ENCODE measurements around the gene CRTC3. TPM values are rescaled to one million over a fixed set of nuclear protein-coding genes. Genes with fewer than 3 reads are reported as not detected.

CRTC3 gene
- total and polyA plus RNA-seq, 2 of the 13 experiments (the other 11 are each of a cell fraction or from before 2014, with no cell fraction given): 8.4 to 11.8 TPM

DNA sequence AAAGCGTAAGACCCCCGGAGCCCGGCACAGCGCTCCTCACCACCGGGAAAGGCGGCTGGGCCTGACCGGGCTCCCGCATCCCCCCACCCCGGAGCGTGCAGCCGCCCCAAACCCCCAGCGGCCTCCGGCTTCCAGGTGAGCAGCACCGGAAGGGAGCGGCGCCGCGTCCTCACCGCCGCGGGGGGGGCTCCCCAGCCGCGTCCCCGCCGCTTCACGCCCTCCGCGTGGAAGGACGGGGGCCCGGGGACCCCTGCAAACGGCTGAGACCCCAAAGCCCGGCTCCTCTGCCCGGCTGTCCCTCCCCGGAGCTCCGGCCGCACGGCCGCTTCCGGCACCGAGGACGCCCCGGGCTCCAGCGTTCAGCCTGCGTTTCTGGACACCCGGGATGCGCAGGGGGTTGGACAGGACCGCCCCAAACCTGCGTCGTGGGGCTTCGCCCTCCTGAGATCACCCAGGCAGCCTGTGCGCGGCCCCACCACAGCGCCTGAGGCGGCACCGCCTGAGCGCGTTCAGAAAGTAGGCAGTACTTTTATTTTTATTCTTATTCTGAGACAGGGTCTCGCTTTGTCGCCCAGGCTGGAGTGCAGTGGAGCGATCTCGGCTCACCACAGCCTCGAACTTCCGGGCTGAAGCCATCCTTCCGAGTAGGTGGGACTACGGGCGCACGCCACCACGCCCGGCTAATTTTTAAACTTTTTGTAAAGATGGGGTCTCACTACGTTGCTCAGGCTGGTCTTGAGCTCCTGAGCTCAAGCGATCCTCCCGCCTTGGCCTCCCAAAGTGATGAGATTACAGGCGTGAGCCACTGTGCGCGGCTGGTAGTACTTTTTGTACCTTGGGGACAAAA lies 135.8 kb downstream of the CRTC3 start (continued):
- TF ChIP-seq, protein P1, sequence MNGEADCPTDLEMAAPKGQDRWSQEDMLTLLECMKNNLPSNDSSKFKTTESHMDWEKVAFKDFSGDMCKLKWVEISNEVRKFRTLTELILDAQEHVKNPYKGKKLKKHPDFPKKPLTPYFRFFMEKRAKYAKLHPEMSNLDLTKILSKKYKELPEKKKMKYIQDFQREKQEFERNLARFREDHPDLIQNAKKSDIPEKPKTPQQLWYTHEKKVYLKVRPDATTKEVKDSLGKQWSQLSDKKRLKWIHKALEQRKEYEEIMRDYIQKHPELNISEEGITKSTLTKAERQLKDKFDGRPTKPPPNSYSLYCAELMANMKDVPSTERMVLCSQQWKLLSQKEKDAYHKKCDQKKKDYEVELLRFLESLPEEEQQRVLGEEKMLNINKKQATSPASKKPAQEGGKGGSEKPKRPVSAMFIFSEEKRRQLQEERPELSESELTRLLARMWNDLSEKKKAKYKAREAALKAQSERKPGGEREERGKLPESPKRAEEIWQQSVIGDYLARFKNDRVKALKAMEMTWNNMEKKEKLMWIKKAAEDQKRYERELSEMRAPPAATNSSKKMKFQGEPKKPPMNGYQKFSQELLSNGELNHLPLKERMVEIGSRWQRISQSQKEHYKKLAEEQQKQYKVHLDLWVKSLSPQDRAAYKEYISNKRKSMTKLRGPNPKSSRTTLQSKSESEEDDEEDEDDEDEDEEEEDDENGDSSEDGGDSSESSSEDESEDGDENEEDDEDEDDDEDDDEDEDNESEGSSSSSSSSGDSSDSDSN (CRISPR knock-in tag; IDR thresholded peaks at IDR 0.05): peak; percentile 80; the same call in 1 of the 2 replicates
- TF ChIP-seq TOE1 (CRISPR knock-in tag; IDR thresholded peaks at IDR 0.05) (no peak), ZMYM3 (CRISPR knock-in tag; IDR thresholded peaks at IDR 0.05) (peak; percentile 56; the same call in 1 of the 2 replicates), ZFP1 (CRISPR knock-in tag; IDR thresholded peaks at IDR 0.05) (no peak), KAT8 (CRISPR knock-in tag; IDR thresholded peaks at IDR 0.05) (0 out of 2 replicates have a peak, but pooled peaks have one; percentile 23), NCOA1 (CRISPR knock-in tag; IDR thresholded peaks at IDR 0.05) (peak; percentile 57; the same call in 1 of the 2 replicates), SRSF9 (IDR thresholded peaks at IDR 0.05; ENCODE audit: borderline replicate concordance, insufficient read depth, low read depth, low read length, poor library complexity, severe bottlenecking) (no peak), ZFX (CRISPR knock-in tag; IDR thresholded peaks at IDR 0.05; ENCODE audit: low read depth) (peak; percentile 42), ZNF274 (CRISPR knock-in tag; IDR thresholded peaks at IDR 0.05) (no peak), NFE2L1 (CRISPR knock-in tag; IDR thresholded peaks at IDR 0.05; ENCODE audit: borderline replicate concordance) (no peak), ZNF329 (CRISPR knock-in tag; IDR thresholded peaks at IDR 0.05; ENCODE audit: low read depth) (peak; percentile 37; the same call in 1 of the 2 replicates), ZNF460 (CRISPR knock-in tag; IDR thresholded peaks at IDR 0.05; ENCODE audit: borderline replicate concordance) (peak; percentile 76; the same call in 1 of the 2 replicates), ZNF552 (CRISPR knock-in tag; IDR thresholded peaks at IDR 0.05; ENCODE audit: borderline replicate concordance) (no peak), ZNF367 (CRISPR knock-in tag; IDR thresholded peaks at IDR 0.05; ENCODE audit: borderline replicate concordance) (no peak), ZNF317 (CRISPR knock-in tag; IDR thresholded peaks at IDR 0.05) (0 out of 2 replicates have a peak, but pooled peaks have one; percentile 16), IRX3 (CRISPR knock-in tag; IDR thresholded peaks at IDR 0.05; ENCODE audit: borderline replicate concordance, low read depth) (no peak), TAF1 (CRISPR knock-in tag; IDR thresholded peaks at IDR 0.05) (peak; percentile 61)
- TF ChIP-seq, protein P2, sequence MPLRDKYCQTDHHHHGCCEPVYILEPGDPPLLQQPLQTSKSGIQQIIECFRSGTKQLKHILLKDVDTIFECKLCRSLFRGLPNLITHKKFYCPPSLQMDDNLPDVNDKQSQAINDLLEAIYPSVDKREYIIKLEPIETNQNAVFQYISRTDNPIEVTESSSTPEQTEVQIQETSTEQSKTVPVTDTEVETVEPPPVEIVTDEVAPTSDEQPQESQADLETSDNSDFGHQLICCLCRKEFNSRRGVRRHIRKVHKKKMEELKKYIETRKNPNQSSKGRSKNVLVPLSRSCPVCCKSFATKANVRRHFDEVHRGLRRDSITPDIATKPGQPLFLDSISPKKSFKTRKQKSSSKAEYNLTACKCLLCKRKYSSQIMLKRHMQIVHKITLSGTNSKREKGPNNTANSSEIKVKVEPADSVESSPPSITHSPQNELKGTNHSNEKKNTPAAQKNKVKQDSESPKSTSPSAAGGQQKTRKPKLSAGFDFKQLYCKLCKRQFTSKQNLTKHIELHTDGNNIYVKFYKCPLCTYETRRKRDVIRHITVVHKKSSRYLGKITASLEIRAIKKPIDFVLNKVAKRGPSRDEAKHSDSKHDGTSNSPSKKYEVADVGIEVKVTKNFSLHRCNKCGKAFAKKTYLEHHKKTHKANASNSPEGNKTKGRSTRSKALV (CRISPR knock-in tag; IDR thresholded peaks at IDR 0.05): 0 out of 2 replicates have a peak, but pooled peaks have one; percentile 28
- TF ChIP-seq, protein P3, sequence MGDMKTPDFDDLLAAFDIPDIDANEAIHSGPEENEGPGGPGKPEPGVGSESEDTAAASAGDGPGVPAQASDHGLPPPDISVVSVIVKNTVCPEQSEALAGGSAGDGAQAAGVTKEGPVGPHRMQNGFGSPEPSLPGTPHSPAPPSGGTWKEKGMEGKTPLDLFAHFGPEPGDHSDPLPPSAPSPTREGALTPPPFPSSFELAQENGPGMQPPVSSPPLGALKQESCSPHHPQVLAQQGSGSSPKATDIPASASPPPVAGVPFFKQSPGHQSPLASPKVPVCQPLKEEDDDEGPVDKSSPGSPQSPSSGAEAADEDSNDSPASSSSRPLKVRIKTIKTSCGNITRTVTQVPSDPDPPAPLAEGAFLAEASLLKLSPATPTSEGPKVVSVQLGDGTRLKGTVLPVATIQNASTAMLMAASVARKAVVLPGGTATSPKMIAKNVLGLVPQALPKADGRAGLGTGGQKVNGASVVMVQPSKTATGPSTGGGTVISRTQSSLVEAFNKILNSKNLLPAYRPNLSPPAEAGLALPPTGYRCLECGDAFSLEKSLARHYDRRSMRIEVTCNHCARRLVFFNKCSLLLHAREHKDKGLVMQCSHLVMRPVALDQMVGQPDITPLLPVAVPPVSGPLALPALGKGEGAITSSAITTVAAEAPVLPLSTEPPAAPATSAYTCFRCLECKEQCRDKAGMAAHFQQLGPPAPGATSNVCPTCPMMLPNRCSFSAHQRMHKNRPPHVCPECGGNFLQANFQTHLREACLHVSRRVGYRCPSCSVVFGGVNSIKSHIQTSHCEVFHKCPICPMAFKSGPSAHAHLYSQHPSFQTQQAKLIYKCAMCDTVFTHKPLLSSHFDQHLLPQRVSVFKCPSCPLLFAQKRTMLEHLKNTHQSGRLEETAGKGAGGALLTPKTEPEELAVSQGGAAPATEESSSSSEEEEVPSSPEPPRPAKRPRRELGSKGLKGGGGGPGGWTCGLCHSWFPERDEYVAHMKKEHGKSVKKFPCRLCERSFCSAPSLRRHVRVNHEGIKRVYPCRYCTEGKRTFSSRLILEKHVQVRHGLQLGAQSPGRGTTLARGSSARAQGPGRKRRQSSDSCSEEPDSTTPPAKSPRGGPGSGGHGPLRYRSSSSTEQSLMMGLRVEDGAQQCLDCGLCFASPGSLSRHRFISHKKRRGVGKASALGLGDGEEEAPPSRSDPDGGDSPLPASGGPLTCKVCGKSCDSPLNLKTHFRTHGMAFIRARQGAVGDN (CRISPR knock-in tag; IDR thresholded peaks at IDR 0.05): peak; percentile 79
